T follicular helper cell (primary cell): ENCODE results near the gene CARTPT.

Experiments
- DNase-seq: peaks from one replicate; pipeline ENCODE4 v3.0.0-alpha.2; 2020; ENCODE audit warnings: low read depth

The CARTPT gene

DNA sequence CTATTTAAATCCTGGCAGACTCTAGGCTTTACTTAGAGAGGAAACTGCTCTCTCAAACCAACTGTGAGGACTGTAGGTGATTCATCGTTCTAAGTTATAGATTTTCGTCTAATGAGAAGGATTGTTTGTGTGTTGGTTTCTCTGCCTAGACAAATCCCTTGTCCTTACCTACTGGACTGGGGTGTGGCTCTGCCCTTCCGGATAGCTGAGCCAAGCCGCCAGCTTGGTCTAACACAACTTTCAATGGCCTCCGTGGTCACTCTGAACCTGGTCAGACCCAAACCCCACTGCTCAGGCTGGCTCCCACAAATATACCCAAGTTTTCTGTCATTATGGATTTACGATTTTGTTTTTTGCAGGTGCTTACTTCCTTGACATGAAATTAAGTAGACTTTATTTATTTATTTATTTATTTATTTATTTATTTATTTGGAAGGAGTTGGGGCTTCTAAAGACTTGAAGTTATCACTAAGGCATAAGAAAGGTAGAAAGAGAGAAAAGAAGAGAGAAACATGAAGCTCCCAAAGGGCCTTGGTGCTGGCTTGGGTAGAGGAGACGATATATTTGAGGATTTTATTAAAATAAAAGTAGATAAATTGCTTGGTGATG is 19.0 kb downstream of the CARTPT start:
- DNase-seq = no peak

DNA sequence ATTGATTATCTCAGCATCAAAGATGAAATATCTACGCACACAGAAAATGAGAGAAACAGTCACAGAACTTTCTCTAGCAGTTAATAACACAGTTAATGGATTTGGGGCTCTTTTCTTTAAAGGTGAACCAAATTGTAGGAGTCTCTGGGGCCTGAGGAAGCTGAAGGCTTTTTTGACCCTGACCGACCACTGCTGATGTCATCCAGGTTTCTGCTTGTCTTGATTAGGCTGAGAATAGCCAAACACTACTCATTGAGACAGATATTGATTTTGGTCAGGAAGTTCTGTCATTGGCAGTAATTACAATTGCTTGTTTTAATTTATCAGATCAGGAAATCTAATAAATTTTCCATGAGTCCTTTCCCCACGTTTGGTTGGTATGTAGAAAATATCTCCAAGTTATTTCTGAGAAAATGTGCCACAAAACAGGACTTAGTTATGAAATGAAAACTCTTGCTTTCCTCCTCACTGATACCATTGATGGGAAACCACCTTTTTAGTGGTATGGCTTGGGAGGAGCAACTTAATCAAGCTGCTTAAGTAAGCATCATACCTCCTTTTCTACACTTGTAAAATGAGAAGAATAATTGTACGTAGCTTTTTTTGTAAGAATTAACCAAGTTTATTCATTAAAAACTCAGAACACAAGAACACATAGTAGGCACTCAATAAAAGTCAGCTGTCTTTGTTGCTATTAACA is 19.7 kb downstream of the CARTPT start:
- DNase-seq = no peak

DNA sequence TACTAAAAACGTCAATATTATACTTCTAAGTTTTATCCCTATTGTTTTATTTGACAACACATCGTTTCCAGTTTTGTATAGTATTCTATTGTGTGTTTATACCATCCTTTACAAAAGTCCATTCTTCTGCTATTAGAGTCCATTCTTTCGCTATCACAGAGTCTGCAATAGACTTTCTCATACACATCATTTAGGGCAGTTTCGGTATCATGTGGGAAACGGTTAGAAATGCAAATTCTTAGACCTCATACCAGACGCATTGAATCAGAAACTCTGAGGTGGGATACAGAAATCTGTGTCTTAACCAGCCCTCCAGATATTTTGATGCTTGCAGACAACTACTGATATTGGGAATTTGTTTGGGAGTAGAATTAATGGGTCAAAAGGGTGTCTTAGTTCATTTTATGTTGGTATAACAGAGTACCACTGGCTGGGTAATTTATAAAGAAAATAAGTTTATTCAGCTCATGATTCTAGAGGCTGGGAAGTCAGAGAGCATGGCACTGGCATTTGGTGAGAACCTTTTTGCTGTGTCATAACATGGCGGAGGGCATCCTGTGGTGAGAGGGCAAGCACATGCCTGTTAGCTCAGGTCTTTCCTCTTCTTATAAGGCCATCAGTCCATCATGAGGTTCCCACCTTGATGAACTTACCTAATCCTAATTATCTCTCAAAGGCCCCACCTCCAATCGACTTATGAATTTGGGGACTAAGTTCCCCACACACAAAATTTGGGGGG is 21.1 kb downstream of the CARTPT start:
- no peak for DNase-seq

DNA sequence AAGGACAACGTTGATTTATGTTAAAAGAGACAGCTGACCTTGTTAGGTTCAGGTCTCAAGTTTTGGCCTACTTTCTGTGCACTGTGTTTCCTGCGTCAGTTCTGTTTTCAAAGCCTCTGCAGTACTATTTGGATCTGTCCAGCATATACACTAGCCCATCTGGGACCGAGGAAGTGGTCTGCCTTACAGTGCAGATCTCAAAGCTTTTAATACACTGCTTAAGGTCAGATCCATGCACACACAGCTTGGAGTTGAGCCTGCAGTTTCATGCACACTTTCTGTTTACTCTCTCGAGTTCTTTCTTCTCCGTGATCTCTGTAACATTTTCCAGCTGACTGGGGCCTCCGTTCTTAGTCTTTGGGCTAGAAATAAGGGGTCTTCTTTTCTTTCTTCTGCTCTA is 24.1 kb downstream of the CARTPT start:
- DNase-seq = no peak

GRCh38 chr5:71744009-71744790 is 25.1 kb downstream of the CARTPT start:
- no peak for DNase-seq

DNA sequence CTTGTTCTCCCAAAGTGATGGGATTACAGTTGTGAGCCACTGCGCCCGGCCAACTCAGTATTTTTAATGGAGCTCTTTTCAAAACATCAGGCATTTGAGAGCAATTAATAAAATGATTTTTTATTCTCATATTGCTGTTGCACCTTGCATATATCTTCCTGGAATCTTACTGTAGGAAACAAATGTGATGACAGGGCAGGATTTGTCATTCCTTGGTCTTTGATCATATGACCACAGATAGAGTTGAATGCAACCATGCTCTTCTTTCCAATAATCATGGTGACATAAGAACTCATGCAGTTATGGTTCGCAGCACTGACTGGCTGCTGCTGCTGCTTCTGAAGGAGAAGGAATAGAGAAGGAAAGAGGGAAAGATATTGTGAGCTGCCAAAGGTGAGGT is 28.1 kb downstream of the CARTPT start:
- no peak for DNase-seq

- no peak for DNase-seq
Measured at GRCh38 chr5:71748360-71748759, 29.3 kb downstream of the CARTPT start.

DNA sequence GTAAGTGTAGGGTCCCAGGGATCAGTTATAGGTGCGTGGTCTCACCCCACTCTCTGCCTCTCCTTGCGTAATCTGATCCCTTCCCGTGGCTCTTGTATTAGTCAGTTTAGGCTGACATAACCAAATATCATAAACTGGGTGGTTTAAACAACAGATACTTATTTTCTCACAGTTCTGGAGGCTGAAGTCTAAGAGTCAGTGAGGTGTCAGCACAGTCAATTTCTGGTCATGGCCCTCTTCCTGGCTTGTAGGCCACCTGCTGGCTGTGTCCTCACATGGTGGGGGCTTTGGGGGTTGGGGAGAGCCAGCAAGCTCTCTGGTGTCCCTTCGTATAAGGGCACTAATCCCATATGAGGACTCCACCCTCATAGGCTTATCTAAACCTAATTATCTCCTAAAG is 32.3 kb downstream of the CARTPT start:
- no peak for DNase-seq

DNA sequence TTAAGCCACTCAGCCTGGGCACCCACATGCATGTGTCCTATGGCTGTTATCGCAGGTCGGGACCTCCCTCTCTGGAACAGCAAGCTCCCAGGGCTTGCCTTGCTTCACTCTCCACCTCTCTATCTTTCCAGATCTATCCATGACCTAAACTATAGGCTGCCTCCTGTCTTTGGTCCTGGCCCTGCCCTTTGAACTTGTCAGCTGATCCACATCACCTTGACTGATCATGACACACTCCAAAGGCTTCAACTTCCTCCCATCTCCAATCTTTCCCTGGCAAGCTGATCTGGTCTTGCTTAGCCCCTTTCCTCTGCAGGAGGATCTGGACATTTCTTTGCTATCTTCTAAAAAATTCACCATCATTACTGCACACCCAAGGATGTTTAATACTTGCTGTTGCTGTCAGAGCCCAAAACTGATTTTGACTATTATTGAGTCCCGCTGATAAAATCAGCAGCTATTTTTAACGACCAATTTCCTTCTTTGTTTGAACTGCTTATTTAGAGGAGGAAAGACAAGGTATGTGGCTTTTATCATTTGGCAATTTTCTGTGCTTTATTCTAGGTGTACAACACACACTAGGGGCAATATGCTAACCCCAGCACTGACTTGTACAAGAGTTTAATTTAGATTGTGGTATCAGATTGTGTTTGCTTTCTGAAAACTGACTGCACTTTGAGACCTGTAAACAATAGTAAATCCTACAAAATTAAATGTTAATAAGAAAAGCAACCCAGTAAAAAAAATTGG is 33.5 kb downstream of the CARTPT start:
- DNase-seq = no peak

GRCh38 chr5:71757590-71758543 is 38.8 kb downstream of the CARTPT start:
- peak; percentile 12 for DNase-seq

- DNase-seq = no peak
Measured at GRCh38 chr5:71762826-71763225, 43.8 kb downstream of the CARTPT start.

DNA sequence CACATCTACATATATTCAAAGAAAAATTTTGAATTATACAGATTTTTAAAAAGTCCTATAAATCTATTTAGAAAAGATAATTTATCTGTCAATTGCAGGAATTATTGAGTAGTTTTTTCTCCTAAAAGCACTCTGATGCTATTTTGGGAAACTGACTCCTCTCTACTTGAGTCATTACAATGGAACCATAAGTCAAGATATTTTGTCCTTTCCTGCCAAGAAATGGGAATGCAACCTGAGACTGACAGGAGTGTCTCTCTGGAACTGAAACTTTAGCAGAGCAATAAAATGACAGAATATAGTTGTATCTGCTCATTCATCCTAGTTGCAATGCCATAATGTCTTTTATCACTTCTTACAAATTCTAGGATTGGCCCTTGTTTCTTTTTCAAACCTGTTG is 48.6 kb downstream of the CARTPT start:
- no peak for DNase-seq

DNA sequence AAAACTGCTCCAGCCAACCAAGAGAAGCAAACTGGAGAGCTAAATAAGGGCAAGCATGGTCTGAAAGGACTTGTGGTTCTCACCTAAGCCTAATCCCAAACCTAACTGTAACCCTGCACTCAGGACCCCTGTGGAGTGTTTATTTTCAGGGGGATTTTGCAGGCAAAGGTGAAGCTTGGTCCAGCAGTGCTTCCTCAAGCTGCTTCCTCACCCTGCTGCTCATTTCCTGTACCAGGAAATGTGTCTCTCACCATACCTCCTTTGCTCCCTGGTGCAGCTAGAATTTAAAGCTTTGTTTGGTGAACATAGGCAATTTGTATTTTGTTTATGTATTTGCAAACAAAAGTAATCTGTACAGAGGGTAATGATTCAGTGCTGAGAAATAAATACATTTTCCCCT is 50.2 kb downstream of the CARTPT start:
- no peak for DNase-seq

GRCh38 chr5:71770381-71770780 is 51.3 kb downstream of the CARTPT start:
- no peak for DNase-seq
